Activated CD4-positive, alpha-beta T cell treated with anti-CD3 and anti-CD28 coated beads, Interleukin-2, amount 10 ng/mL, durations not matched to agents 24 days and 14 days (primary cell): ENCODE measurements around the gene PWWP2B. TPM values are rescaled to one million over a fixed set of nuclear protein-coding genes. Genes with fewer than 3 reads are reported as not detected.

Experiments used
- DNase-seq: peaks from one replicate; pipeline ENCODE4 v3.0.0; 2022
- H3K27ac Mint-ChIP-seq: one replicate; pipeline ENCODE4 v1.8.0; 2022; ENCODE audit warnings: mild to moderate bottlenecking, mixed read lengths
- H3K27me3 Mint-ChIP-seq: one replicate; pipeline ENCODE4 v1.8.0; 2022; ENCODE audit warnings: mixed read lengths
- H3K36me3 Mint-ChIP-seq: one replicate; pipeline ENCODE4 v1.8.0; 2022; ENCODE audit warnings: low read depth, mild to moderate bottlenecking, mixed read lengths
- H3K4me1 Mint-ChIP-seq: one replicate; pipeline ENCODE4 v1.8.0; 2021; ENCODE audit warnings: mixed read lengths
- H3K4me3 Mint-ChIP-seq: one replicate; pipeline ENCODE4 v1.8.0; 2022; ENCODE audit warnings: mild to moderate bottlenecking, moderate library complexity, mixed read lengths
- H3K9me3 Mint-ChIP-seq: one replicate; pipeline ENCODE4 v1.8.0; 2021; ENCODE audit warnings: mixed read lengths
- intact Hi-C: fragments of 100-400 bp; cut with micrococcal nuclease; formaldehyde crosslinking; loops from one replicate; pipeline ENCODE4 v1.15.1; 2023
- total RNA-seq: library from RNA; stranded (reverse); gene quantifications from 2 replicates; pipeline ENCODE4 v1.2.3, GENCODE V29; 2022

PWWP2B gene
- total RNA-seq, 1 donor from 2014 or later: 4.9 TPM

DNA sequence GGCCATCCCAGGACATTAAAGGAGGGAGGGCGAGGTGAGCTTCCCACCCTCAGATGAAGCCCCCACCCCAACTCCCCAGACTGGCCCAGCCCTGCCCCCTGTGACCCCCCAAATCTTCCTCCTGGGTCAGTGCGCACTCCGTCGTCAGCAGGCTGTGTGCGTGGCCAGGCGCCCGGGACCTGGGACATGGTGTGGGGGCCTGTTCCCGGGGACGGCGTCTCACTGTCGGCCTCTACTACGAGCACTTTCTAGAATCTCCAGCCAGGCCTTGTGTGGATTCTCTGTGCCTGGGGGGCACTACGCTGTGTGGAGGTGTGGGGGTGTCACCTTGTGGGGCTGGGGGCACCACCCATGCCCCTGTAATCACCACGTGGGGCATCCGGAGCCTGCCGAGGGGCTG lies 9.8 kb downstream of the PWWP2B start:
- Mint-ChIP-seq H3K27ac (no peak overlapping the region), H3K9me3 (no peaks in the 10 kb centered on the region)
- no peak for DNase-seq

DNA sequence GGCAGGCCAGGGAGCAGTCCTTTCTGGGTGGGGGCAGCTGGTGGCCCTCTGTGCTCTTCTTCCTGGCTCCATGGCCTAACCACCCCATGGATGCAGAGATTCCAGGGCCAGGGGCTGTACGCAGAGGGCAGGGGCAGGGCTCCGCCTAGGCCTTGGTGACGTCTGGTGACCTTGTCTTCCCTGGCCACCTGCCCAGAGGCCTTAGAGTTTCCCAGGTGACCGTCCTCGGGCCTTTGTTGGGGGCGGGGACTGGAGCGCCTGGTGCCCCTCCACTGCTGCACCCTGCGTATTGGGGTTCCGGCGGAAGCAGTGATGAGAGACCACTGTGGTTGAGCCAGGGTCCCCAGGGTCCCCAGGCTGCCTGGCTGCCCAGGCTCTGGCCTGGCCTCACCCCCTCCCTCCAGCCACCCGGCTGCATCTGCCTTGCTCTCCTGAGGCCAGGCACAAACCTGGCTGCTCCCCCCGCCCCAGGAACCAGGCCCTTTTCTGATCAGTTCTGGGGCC lies 10.3 kb downstream of the PWWP2B start:
- Mint-ChIP-seq H3K4me3 (no peak overlapping the region), H3K36me3 (peaks cover 5% of the 10 kb centered on the region), H3K27me3 (no peaks in the 10 kb centered on the region), H3K4me1 (no peaks in the 10 kb centered on the region), H3K9me3 (no peaks in the 10 kb centered on the region), H3K27ac (no peak overlapping the region)
- intact Hi-C loops: no loop called here
- DNase-seq: no peak

More for the DNA sequence above, 9.8 kb downstream of the PWWP2B start:
- Mint-ChIP-seq H3K4me1 (no peaks in the 10 kb centered on the region), H3K4me3 (no peak overlapping the region), H3K27me3 (no peaks in the 10 kb centered on the region), H3K36me3 (peaks cover 5% of the 10 kb centered on the region)
- intact Hi-C loops: no loop called here

- intact Hi-C loops: no loop called here
- no peak overlapping the region for H3K27ac Mint-ChIP-seq
- H3K36me3 Mint-ChIP-seq: peaks cover 5% of the 10 kb centered on the region
- no peak overlapping the region for H3K4me3 Mint-ChIP-seq
- no peaks in the 10 kb centered on the region for H3K27me3 Mint-ChIP-seq
- H3K9me3 Mint-ChIP-seq: no peaks in the 10 kb centered on the region
- no peaks in the 10 kb centered on the region for H3K4me1 Mint-ChIP-seq
- no peak for DNase-seq
Observed at GRCh38 chr10:132407846-132408278, 10.9 kb downstream of the PWWP2B start.

DNA sequence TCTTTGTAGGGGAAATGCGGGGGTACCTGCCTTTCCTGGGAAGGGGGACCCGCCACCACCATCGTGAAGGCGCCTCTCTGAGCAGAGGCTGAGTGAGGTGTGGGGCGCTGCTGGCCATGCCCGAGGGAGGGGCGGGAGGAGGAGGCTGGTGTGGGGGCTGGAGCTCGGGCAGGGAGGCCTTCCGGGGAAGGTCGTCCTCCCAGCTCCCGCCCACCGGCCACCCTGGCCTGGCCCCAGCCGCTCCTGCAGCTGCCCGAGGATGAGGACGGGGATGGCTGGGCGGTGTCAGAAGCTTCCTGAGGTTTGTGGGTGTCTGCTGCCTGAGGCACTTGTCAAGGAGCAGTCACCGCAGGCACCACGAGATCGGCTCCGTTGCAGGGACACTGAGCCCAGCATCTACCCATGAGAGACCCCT lies 11.4 kb downstream of the PWWP2B start:
- intact Hi-C loops: no loop called here
- peak; percentile 64 for DNase-seq
- Mint-ChIP-seq H3K4me3 (no peak overlapping the region), H3K36me3 (peaks cover 5% of the 10 kb centered on the region), H3K27ac (no peak overlapping the region), H3K9me3 (no peaks in the 10 kb centered on the region), H3K27me3 (no peaks in the 10 kb centered on the region), H3K4me1 (no peaks in the 10 kb centered on the region)

- H3K4me1 Mint-ChIP-seq: no peaks in the 10 kb centered on the region
- no peak for DNase-seq
- no peak overlapping the region for H3K4me3 Mint-ChIP-seq
- no peaks in the 10 kb centered on the region for H3K9me3 Mint-ChIP-seq
- peaks cover 5% of the 10 kb centered on the region for H3K36me3 Mint-ChIP-seq
- H3K27ac Mint-ChIP-seq: no peak overlapping the region
- H3K27me3 Mint-ChIP-seq: no peaks in the 10 kb centered on the region
- intact Hi-C loops: no loop called here
Observed at GRCh38 chr10:132408823-132409666, 12.0 kb downstream of the PWWP2B start.

GRCh38 chr10:132409667-132410028 lies 12.6 kb downstream of the PWWP2B start:
- intact Hi-C loops: no loop called here
- Mint-ChIP-seq H3K4me3 (no peak overlapping the region), H3K36me3 (peaks cover 5% of the 10 kb centered on the region), H3K27ac (no peak overlapping the region), H3K9me3 (no peaks in the 10 kb centered on the region), H3K27me3 (no peaks in the 10 kb centered on the region), H3K4me1 (no peaks in the 10 kb centered on the region)
- DNase-seq: no peak

- no peaks in the 10 kb centered on the region for H3K4me1 Mint-ChIP-seq
- no peaks in the 10 kb centered on the region for H3K27me3 Mint-ChIP-seq
- no peaks in the 10 kb centered on the region for H3K9me3 Mint-ChIP-seq
- peaks cover 5% of the 10 kb centered on the region for H3K36me3 Mint-ChIP-seq
- intact Hi-C loops: no loop called here
- no peak for DNase-seq
- H3K4me3 Mint-ChIP-seq: no peak overlapping the region
- H3K27ac Mint-ChIP-seq: no peak overlapping the region
Observed at GRCh38 chr10:132410056-132410778, 13.2 kb downstream of the PWWP2B start.

- DNase-seq: no peak
- Mint-ChIP-seq H3K4me3 (no peak overlapping the region), H3K27me3 (no peaks in the 10 kb centered on the region), H3K4me1 (no peaks in the 10 kb centered on the region), H3K9me3 (no peaks in the 10 kb centered on the region), H3K36me3 (peaks cover 3% of the 10 kb centered on the region), H3K27ac (no peak overlapping the region)
- intact Hi-C loops: no loop called here
Observed at GRCh38 chr10:132410779-132411532, 14.0 kb downstream of the PWWP2B start.

DNA sequence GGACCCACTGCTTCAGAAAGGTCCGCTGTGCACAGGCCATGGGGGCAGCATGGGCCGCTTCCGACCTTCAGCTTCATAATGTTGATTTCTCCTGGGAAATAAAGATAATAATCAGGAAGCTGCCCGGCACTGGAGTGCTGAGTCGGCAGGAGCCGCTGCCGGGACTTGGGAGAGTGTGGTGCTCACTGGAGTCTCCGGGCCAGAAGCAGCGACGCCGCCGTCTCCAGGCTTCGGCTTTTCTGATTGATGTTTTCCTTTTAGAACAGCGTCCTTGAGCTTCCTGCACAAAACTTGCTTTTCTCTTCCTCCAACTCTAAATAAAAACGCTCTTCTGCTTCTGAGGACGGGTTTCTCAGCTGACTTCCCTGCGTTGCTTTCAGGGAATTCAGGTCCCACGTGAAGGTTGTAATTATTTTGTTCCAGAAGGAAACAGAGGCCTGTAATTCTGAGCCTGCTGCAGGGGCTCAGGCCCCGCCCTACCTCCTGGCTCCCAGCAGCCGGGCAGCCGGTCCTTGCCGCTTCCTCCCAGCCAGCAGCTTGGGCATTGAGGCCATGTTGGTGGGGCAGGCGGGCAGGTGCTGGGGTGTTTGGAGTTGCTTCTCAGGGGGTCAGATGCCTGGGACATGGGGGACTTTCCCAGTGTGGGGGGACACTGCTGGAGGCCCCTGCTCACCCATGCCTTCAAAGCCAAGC lies 14.7 kb downstream of the PWWP2B start:
- no peaks in the 10 kb centered on the region for H3K4me1 Mint-ChIP-seq
- intact Hi-C loops: no loop called here
- DNase-seq: no peak
- no peak overlapping the region for H3K4me3 Mint-ChIP-seq
- no peaks in the 10 kb centered on the region for H3K27me3 Mint-ChIP-seq
- no peak overlapping the region for H3K27ac Mint-ChIP-seq
- no peaks in the 10 kb centered on the region for H3K9me3 Mint-ChIP-seq
- H3K36me3 Mint-ChIP-seq: peaks cover 2% of the 10 kb centered on the region

- Mint-ChIP-seq H3K9me3 (no peaks in the 10 kb centered on the region), H3K4me1 (no peaks in the 10 kb centered on the region), H3K4me3 (no peak overlapping the region), H3K27ac (no peak overlapping the region), H3K36me3 (peaks cover 2% of the 10 kb centered on the region), H3K27me3 (no peaks in the 10 kb centered on the region)
- no peak for DNase-seq
- intact Hi-C loops: no loop called here
Observed at GRCh38 chr10:132412316-132413192, 15.6 kb downstream of the PWWP2B start.

- intact Hi-C loops: no loop called here
- Mint-ChIP-seq H3K4me1 (no peaks in the 10 kb centered on the region), H3K9me3 (no peaks in the 10 kb centered on the region), H3K27ac (no peak overlapping the region), H3K4me3 (no peak overlapping the region), H3K36me3 (peaks cover 2% of the 10 kb centered on the region), H3K27me3 (no peaks in the 10 kb centered on the region)
- DNase-seq: no peak
Observed at GRCh38 chr10:132413226-132414205, 16.5 kb downstream of the PWWP2B start.
